ENCODE measurements around the gene RSRC1.

- TF ChIP-seq, protein P1, sequence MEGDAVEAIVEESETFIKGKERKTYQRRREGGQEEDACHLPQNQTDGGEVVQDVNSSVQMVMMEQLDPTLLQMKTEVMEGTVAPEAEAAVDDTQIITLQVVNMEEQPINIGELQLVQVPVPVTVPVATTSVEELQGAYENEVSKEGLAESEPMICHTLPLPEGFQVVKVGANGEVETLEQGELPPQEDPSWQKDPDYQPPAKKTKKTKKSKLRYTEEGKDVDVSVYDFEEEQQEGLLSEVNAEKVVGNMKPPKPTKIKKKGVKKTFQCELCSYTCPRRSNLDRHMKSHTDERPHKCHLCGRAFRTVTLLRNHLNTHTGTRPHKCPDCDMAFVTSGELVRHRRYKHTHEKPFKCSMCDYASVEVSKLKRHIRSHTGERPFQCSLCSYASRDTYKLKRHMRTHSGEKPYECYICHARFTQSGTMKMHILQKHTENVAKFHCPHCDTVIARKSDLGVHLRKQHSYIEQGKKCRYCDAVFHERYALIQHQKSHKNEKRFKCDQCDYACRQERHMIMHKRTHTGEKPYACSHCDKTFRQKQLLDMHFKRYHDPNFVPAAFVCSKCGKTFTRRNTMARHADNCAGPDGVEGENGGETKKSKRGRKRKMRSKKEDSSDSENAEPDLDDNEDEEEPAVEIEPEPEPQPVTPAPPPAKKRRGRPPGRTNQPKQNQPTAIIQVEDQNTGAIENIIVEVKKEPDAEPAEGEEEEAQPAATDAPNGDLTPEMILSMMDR (conservative IDR thresholded peaks at IDR 0.05; ENCODE audit: low read length): no peak
- TF ChIP-seq EZH2phosphoT487 (IDR thresholded peaks at IDR 0.05; ENCODE audit: borderline replicate concordance, low read depth, low read length): no peak
Measured at GRCh38 chr3:158552124-158552523, 442.2 kb downstream of the RSRC1 start.
